SK-N-SH (cell line): ENCODE results near the gene POLR3GL. TPM values are rescaled to one million over a fixed set of nuclear protein-coding genes. Genes with fewer than 3 reads are reported as not detected.

ENCODE experiments used
- CTCF ChIA-PET: fragments of 300-600, 350-600 bp; formaldehyde crosslinking; extraction: SDS; loops from one replicate; lab custom pipeline; 2021; lab: Yijun Ruan, JAX
- POLR2A ChIA-PET: fragments of 350-600 bp; sonication (Branson Sonifier 250); formaldehyde crosslinking; extraction: SDS; loops from one replicate; lab custom pipeline; 2020; ENCODE audit warnings: antibody characterized with exemption, inconsistent platforms; lab: Yijun Ruan, JAX
- DNase-seq: peaks from one replicate; pipeline ENCODE4 v3.0.0; 2012
- H2AFZ ChIP-seq: fragments of 200-600 bp; sonication (generic); 2 replicates; pipeline ENCODE4 v1.8.1; 2016; ENCODE audit warnings: antibody characterized with exemption, mild to moderate bottlenecking, low read depth
- H3F3A ChIP-seq: fragments of 200-600 bp; sonication (generic); replicated peaks from 2 replicates; pipeline ENCODE3; 2016; ENCODE audit warnings: antibody characterized with exemption, mild to moderate bottlenecking; ENCODE audit not compliant: insufficient read depth
- H3K27ac ChIP-seq, 2 experiments: fragments of 200-500 bp in 1 of 2; fragments of 200-600 bp in 1 of 2; sonication (Bioruptor generic) in 1 of 2; sonication (generic), shearing (Covaris generic) in 1 of 2; 2 replicates each; pipeline versions ENCODE4 v1.5.1 to v1.6.1; 2014 to 2016; ENCODE audit warnings: low read depth in 2 of 2, inconsistent platforms in 1 of 2, low read length in 1 of 2, mild to moderate bottlenecking in 1 of 2, mixed read lengths in 1 of 2
- H3K27me3 ChIP-seq: fragments of 200-600 bp; sonication (generic), shearing (Covaris generic); 2 replicates; pipeline ENCODE4 v1.6.1; 2016; ENCODE audit warnings: mixed run types; ENCODE audit not compliant: insufficient read depth
- H3K36me3 ChIP-seq, 2 experiments: fragments of 200-500 bp in 1 of 2; fragments of 200-600 bp in 1 of 2; sonication (Bioruptor generic) in 1 of 2; sonication (generic) in 1 of 2; replicated peaks in 1 of 2; 2 replicates each; pipeline versions ENCODE3 to v1.5.1; 2014 to 2016; ENCODE audit warnings: low read length in 1 of 2, mild to moderate bottlenecking in 1 of 2; ENCODE audit not compliant: insufficient read depth in 2 of 2, control insufficient read depth in 1 of 2
- H3K4me1 ChIP-seq, 2 experiments: fragments of 200-500 bp in 1 of 2; fragments of 200-600 bp in 1 of 2; sonication (Bioruptor generic) in 1 of 2; sonication (generic), shearing (Covaris generic) in 1 of 2; 2 replicates each; pipeline versions ENCODE4 v1.5.1 to v1.6.1; 2014 to 2016; ENCODE audit warnings: low read depth in 1 of 2, low read length in 1 of 2, mixed run types in 1 of 2; ENCODE audit not compliant: insufficient read depth in 2 of 2, control insufficient read depth in 1 of 2
- H3K4me2 ChIP-seq: fragments of 200-600 bp; sonication (generic), shearing (Covaris generic); 2 replicates; pipeline ENCODE4 v1.6.1; 2017; ENCODE audit warnings: mixed run types
- H3K4me3 ChIP-seq, 2 experiments: fragments of 200-500 bp in 1 of 2; fragments of 200-600 bp in 1 of 2; sonication (Bioruptor generic) in 1 of 2; sonication (generic), shearing (Covaris generic) in 1 of 2; 2 replicates each; pipeline versions ENCODE4 v1.5.1 to v1.8.1; 2014 to 2016; ENCODE audit warnings: low read depth in 2 of 2, inconsistent platforms in 1 of 2, low read length in 1 of 2, mild to moderate bottlenecking in 1 of 2, mixed read lengths in 1 of 2, moderate library complexity in 1 of 2
- H3K79me2 ChIP-seq: fragments of 200-600 bp; sonication (generic); 2 replicates; pipeline ENCODE4 v1.8.1; 2017; ENCODE audit warnings: mild to moderate bottlenecking; ENCODE audit not compliant: insufficient read depth
- H3K9ac ChIP-seq: fragments of 200-600 bp; sonication (generic); 2 replicates; pipeline ENCODE4 v1.6.1; 2017; ENCODE audit warnings: mixed run types
- H3K9me2 ChIP-seq: fragments of 200-600 bp; sonication (generic); 2 replicates; pipeline ENCODE4 v1.6.1; 2017; ENCODE audit warnings: mixed run types
- H3K9me3 ChIP-seq: fragments of 200-600 bp; sonication (generic); 2 replicates; pipeline ENCODE4 v1.6.1; 2017; ENCODE audit warnings: mixed run types, mild to moderate bottlenecking, moderate library complexity
- H4K20me1 ChIP-seq: fragments of 200-600 bp; sonication (generic); 2 replicates; pipeline ENCODE4 v1.6.1; 2017; ENCODE audit warnings: mild to moderate bottlenecking, mixed run types; ENCODE audit not compliant: insufficient read depth
- CHD2 ChIP-seq: fragments of 150-350 bp; IDR thresholded peaks from 2 replicates; pipeline ENCODE4 v1.6.1; 2018; ENCODE audit warnings: low read length; ENCODE audit not compliant: partially characterized antibody
- ELF1 ChIP-seq: IDR thresholded peaks from 2 replicates; pipeline ENCODE4 v1.4.0; 2012
- EP300 ChIP-seq, 2 experiments: IDR thresholded peaks; 2 replicates each; pipeline versions ENCODE4 v1.4.0 to v1.6.1; 2012; ENCODE audit warnings: borderline replicate concordance in 1 of 2, low read depth in 1 of 2, low read length in 1 of 2
- EZH2phosphoT487 ChIP-seq: fragments of 200-600 bp; sonication (generic); IDR thresholded peaks from 2 replicates; pipeline ENCODE4 v1.6.1; 2017; ENCODE audit warnings: low read depth, mixed run types, mild to moderate bottlenecking, antibody characterized with exemption, moderate library complexity, borderline replicate concordance
- FOSL2 ChIP-seq: IDR thresholded peaks from 2 replicates; pipeline ENCODE4 v1.4.0; 2012; ENCODE audit warnings: low read depth, mild to moderate bottlenecking, moderate library complexity, borderline replicate concordance
- FOXJ3 ChIP-seq: sonication (generic); formaldehyde crosslinking; IDR thresholded peaks from 2 replicates; pipeline ENCODE4 v1.5.1; 2020; ENCODE audit warnings: mild to moderate bottlenecking, missing genetic modification reagents
- IRF3 ChIP-seq: fragments of 150-350 bp; IDR thresholded peaks from 2 replicates; pipeline ENCODE4 v1.6.1; 2016; ENCODE audit warnings: mild to moderate bottlenecking, low read depth, low read length
- JUND ChIP-seq: IDR thresholded peaks from 2 replicates; pipeline ENCODE4 v1.4.0; 2012
- MAX ChIP-seq: IDR thresholded peaks from 2 replicates; pipeline ENCODE4 v1.4.0; 2012; ENCODE audit warnings: low read depth
- NFIC ChIP-seq: IDR thresholded peaks from 2 replicates; pipeline ENCODE4 v1.4.0; 2012; ENCODE audit warnings: borderline replicate concordance
- NRF1 ChIP-seq: IDR thresholded peaks from 2 replicates; pipeline ENCODE4 v1.6.1; 2012; ENCODE audit warnings: low read depth, mild to moderate bottlenecking, low read length
- RAD21 ChIP-seq: IDR thresholded peaks from 2 replicates; pipeline ENCODE4 v1.6.1; 2012; ENCODE audit warnings: mild to moderate bottlenecking, low read length
- REST ChIP-seq: IDR thresholded peaks from 2 replicates; pipeline ENCODE4 v1.6.1; 2012; ENCODE audit warnings: mild to moderate bottlenecking, low read depth, low read length, moderate library complexity
- RFX5 ChIP-seq: IDR thresholded peaks from 2 replicates; pipeline ENCODE4 v1.6.1; 2012; ENCODE audit warnings: mild to moderate bottlenecking, improper control_type of control experiment, low read length
- RXRA ChIP-seq: IDR thresholded peaks from 2 replicates; pipeline ENCODE4 v1.4.0; 2012; ENCODE audit warnings: low read depth, mild to moderate bottlenecking, borderline replicate concordance
- SMC3 ChIP-seq: IDR thresholded peaks from 2 replicates; pipeline ENCODE4 v1.6.1; 2012; ENCODE audit warnings: low read depth, low read length, improper control_type of control experiment
- TCF12 ChIP-seq: IDR thresholded peaks from 2 replicates; pipeline ENCODE4 v1.4.0; 2012
- TEAD4 ChIP-seq: IDR thresholded peaks from 2 replicates; pipeline ENCODE4 v1.4.0; 2012; ENCODE audit warnings: mild to moderate bottlenecking, borderline replicate concordance; ENCODE audit not compliant: insufficient read depth
- YY1 ChIP-seq: IDR thresholded peaks from 2 replicates; pipeline ENCODE4 v1.4.0; 2012; ENCODE audit warnings: low read depth, mild to moderate bottlenecking
- WGBS: methylation state at CpG from one replicate; pipeline ENCODE4 v1.1.6; 2017; ENCODE audit warnings: low lambda C conversion rate; 5-methylcytosine and 5-hydroxymethylcytosine counted together
- polyA plus RNA-seq, 3 experiments: library from polyadenylated mRNA; depleted of rRNA; stranded (reverse); fragments of >200 nt; gene quantifications; 2 replicates each; pipeline ENCODE4 v1.2.3, GENCODE V29; 2012

Gene POLR3GL
- polyA plus RNA-seq, 1 of the 3 experiments (the other 2 are of a cell fraction): 15.8 TPM

- no peak within 1 kb of the TSS for H3K27ac ChIP-seq
- peaks cover 2 to 9% of the 10 kb centered on the region in 2 experiments; a peak in 3 of 4 replicates for H3K4me1 ChIP-seq
- no peak within 1 kb of the TSS for H3K9ac ChIP-seq
- 49% methylated on average over 5 of the region's 5 CpGs for WGBS
- H3K36me3 ChIP-seq: no peaks in the 10 kb centered on the region
- no peaks in the 10 kb centered on the region for H3K27me3 ChIP-seq
- H2AFZ ChIP-seq: no peak within 1 kb of the TSS
- H3K9me2 ChIP-seq: no peaks in the 10 kb centered on the region
- no peaks in the 10 kb centered on the region for H3K9me3 ChIP-seq
- no peak for DNase-seq
- no peaks in the 10 kb centered on the region for H4K20me1 ChIP-seq
- H3K4me3 ChIP-seq: no peak within 1 kb of the TSS
- peaks cover 4% of the 10 kb centered on the region for H3F3A ChIP-seq
- ChIA-PET CTCF (interaction anchor here (0.9 to 2.7 kb wide), 7 partner anchors 11 to 176 kb away, joined by 3 to 11 read pairs (median 7); partner anchors contain the start of gene NUDT17), POLR2A (no interaction called here)
- TF ChIP-seq JUND (no peak), RFX5 (no peak), NFIC (no peak), EP300 (IDR thresholded peaks at IDR 0.05; ENCODE audit: borderline replicate concordance in 1 of 2, low read depth in 1 of 2, low read length in 1 of 2) (no peak), FOXJ3 (CRISPR knock-in tag) (no peak), SMC3 (no peak), YY1 (no peak), TEAD4 (no peak), RAD21 (no peak), FOSL2 (no peak), CHD2 (no peak), TCF12 (no peak), ELF1 (no peak), RXRA (no peak), EZH2phosphoT487 (no peak), REST (no peak), NRF1 (no peak), IRF3 (no peak), MAX (no peak)
- no peaks in the 10 kb centered on the region for H3K79me2 ChIP-seq
- H3K4me2 ChIP-seq: no peak within 1 kb of the TSS
These were observed 57.3 kb downstream of the POLR3GL start, which contains the start of gene HJV for GRCh38 chr1:146021622-146022402. HJV (minus strand) TSS chr1:146021735; CDS start chr1:146020231, 1,504 bp downstream.
